GM12878 (cell line): ENCODE results near the gene PCDH7. TPM values are rescaled to one million over a fixed set of nuclear protein-coding genes. Genes with fewer than 3 reads are reported as not detected.

Experiments
- ATAC-seq: fragments of 200-7000 bp; cut with Tn5 transposase; 3 replicates; pipeline ENCODE4 v1.9.1; 2020; ENCODE audit warnings: mild to moderate bottlenecking, moderate library complexity
- BruUV-seq: library from RNA; stranded (reverse); fragments of 400-500 nt; replicated peaks from 2 replicates; lab custom pipeline; 2021; lab: Mats Ljungman, UMichigan
- CTCF ChIA-PET: fragments of 300-600 bp; sonication (Branson Sonifier 250); formaldehyde crosslinking; extraction: SDS; loops from one replicate; lab custom pipeline; 2021; ENCODE audit warnings: inconsistent platforms; lab: Yijun Ruan, JAX
- POLR2A ChIA-PET: fragments of 350-600 bp; formaldehyde crosslinking; extraction: SDS; loops from one replicate; lab custom pipeline; 2021; ENCODE audit warnings: inconsistent platforms; lab: Charles Lee
- RAD21 ChIA-PET: fragments of 300-600 bp; sonication (Branson Sonifier 250); formaldehyde crosslinking; loops from one replicate; lab custom pipeline; 2023; ENCODE audit warnings: antibody characterized with exemption; ENCODE audit not compliant: unreplicated experiment; lab: Charles Lee
- SMC1A ChIA-PET: fragments of 300-600 bp; sonication (Branson Sonifier 250); formaldehyde crosslinking; loops from one replicate; lab custom pipeline; 2023; ENCODE audit not compliant: unreplicated experiment, uncharacterized antibody; lab: Charles Lee
- DNase-seq: peaks from one replicate; pipeline ENCODE4 v3.0.0-alpha.2; 2011; ENCODE audit warnings: low read depth, low spot score
- FAIRE-seq: peaks from 3 replicates; lab custom pipeline; 2011; peaks lifted over from hg19 to GRCh38; lab: Jason Lieb, UNC
- H2AFZ ChIP-seq: 2 replicates; pipeline ENCODE4 v1.6.0; 2011; ENCODE audit warnings: low read depth, low read length, control low read depth; ENCODE audit not compliant: control insufficient read depth
- H3K27ac ChIP-seq: 2 replicates; pipeline ENCODE4 v1.5.1; 2011; ENCODE audit warnings: control low read depth; ENCODE audit not compliant: control insufficient read depth, insufficient read depth
- H3K27me3 ChIP-seq, 2 experiments: replicated peaks in 1 of 2; 2 replicates each; pipeline versions ENCODE4 v1.6.0 to v1.6.1; 2011; ENCODE audit warnings: low read length in 1 of 2; ENCODE audit not compliant: control insufficient read depth in 2 of 2, insufficient read depth in 2 of 2
- H3K36me3 ChIP-seq, 2 experiments: 2 replicates each; pipeline ENCODE4 v1.5.1; 2011; ENCODE audit warnings: low read length in 1 of 2; ENCODE audit not compliant: control insufficient read depth in 2 of 2, insufficient read depth in 2 of 2
- H3K4me1 ChIP-seq: 2 replicates; pipeline ENCODE4 v1.6.1; 2011; ENCODE audit warnings: mild to moderate bottlenecking, low read length, moderate library complexity, mixed read lengths; ENCODE audit not compliant: control insufficient read depth, insufficient read depth
- H3K4me2 ChIP-seq: 2 replicates; pipeline ENCODE4 v1.6.0; 2011; ENCODE audit warnings: control low read depth; ENCODE audit not compliant: control insufficient read depth, insufficient read depth
- H3K4me3 ChIP-seq: fragments of 200-600 bp; sonication (generic); 2 replicates; pipeline ENCODE4 v1.5.1; 2016
- H3K79me2 ChIP-seq: 2 replicates; pipeline ENCODE4 v1.6.0; 2011; ENCODE audit warnings: low read length; ENCODE audit not compliant: control insufficient read depth, insufficient read depth
- H3K9ac ChIP-seq: 2 replicates; pipeline ENCODE4 v1.8.0; 2011; ENCODE audit warnings: low read length, control low read depth, mixed read lengths; ENCODE audit not compliant: control insufficient read depth, insufficient read depth
- H3K9me3 ChIP-seq: replicated peaks from 3 replicates; pipeline ENCODE4 v1.5.1; 2011; ENCODE audit warnings: mild to moderate bottlenecking, low read length; ENCODE audit not compliant: control insufficient read depth, insufficient read depth
- H4K20me1 ChIP-seq: 2 replicates; pipeline ENCODE4 v1.6.0; 2011; ENCODE audit not compliant: control insufficient read depth, insufficient read depth
- ASH2L ChIP-seq: fragments of 300-600, 200-600 bp; sonication (generic); IDR thresholded peaks from 2 replicates; pipeline ENCODE4 v1.6.1; 2017; ENCODE audit warnings: low read depth, mild to moderate bottlenecking, borderline replicate concordance
- BCLAF1 ChIP-seq: fragments of 450-650 bp; IDR thresholded peaks from 2 replicates; pipeline ENCODE4 v1.6.1; 2017; ENCODE audit warnings: antibody characterized with exemption, mild to moderate bottlenecking, moderate library complexity
- CBX5 ChIP-seq: sonication (generic); IDR thresholded peaks from 2 replicates; pipeline ENCODE4 v1.6.1; 2016; ENCODE audit warnings: low read depth, moderate library complexity, mild to moderate bottlenecking, inconsistent platforms
- ELK1 ChIP-seq: IDR thresholded peaks from 2 replicates; pipeline ENCODE4 v1.6.1; 2012; ENCODE audit warnings: low read depth, low read length, improper control_type of control experiment
- ETV6 ChIP-seq, 2 experiments: fragments of 450-650 bp in 1 of 2; IDR thresholded peaks in 1 of 2; conservative IDR thresholded peaks in 1 of 2; 2 replicates each; pipeline ENCODE4 v1.6.1; 2014; ENCODE audit warnings: antibody characterized with exemption in 1 of 2, borderline replicate concordance in 1 of 2, low read depth in 1 of 2, mild to moderate bottlenecking in 1 of 2, moderate library complexity in 1 of 2
- IKZF1 ChIP-seq: fragments of 450-650 bp; conservative IDR thresholded peaks from 2 replicates; pipeline ENCODE4 v1.6.1; 2017; ENCODE audit warnings: antibody characterized with exemption, mild to moderate bottlenecking
- KDM1A ChIP-seq: fragments of 200-600 bp; sonication (generic); IDR thresholded peaks from 2 replicates; pipeline ENCODE4 v1.6.1; 2016; ENCODE audit warnings: borderline replicate concordance
- MEF2A ChIP-seq: IDR thresholded peaks from 2 replicates; pipeline ENCODE4 v1.6.1; 2011; ENCODE audit warnings: low read depth, mild to moderate bottlenecking, low read length, moderate library complexity; ENCODE audit not compliant: insufficient read depth
- NFXL1 ChIP-seq: fragments of 450-650 bp; IDR thresholded peaks from 2 replicates; pipeline ENCODE4 v1.6.1; 2017; ENCODE audit warnings: antibody characterized with exemption, mild to moderate bottlenecking, borderline replicate concordance
- RFX5 ChIP-seq: IDR thresholded peaks from 2 replicates; pipeline ENCODE4 v1.6.1; 2011; ENCODE audit warnings: low read depth, low read length, improper control_type of control experiment
- SMAD1 ChIP-seq: fragments of 450-650 bp; IDR thresholded peaks from 2 replicates; pipeline ENCODE4 v1.6.1; 2018; ENCODE audit warnings: mild to moderate bottlenecking, low read depth; ENCODE audit not compliant: partially characterized antibody
- TCF12 ChIP-seq: IDR thresholded peaks from 2 replicates; pipeline ENCODE4 v1.6.1; 2011; ENCODE audit warnings: low read depth, mild to moderate bottlenecking, low read length
- ZNF217 ChIP-seq: fragments of 450-650 bp; IDR thresholded peaks from 2 replicates; pipeline ENCODE4 v1.6.1; 2017; ENCODE audit warnings: antibody characterized with exemption, mild to moderate bottlenecking
- ZNF274 ChIP-seq: IDR thresholded peaks from one replicate; pipeline ENCODE4 v1.8.0; 2011; ENCODE audit not compliant: insufficient read length, insufficient read depth
- WGBS: methylation state at CpG from one replicate; pipeline ENCODE4 v1.1.6; 2016; ENCODE audit warnings: low lambda C conversion rate; ENCODE audit not compliant: insufficient replicate concordance, insufficient coverage; ENCODE audit errors: missing lambda C conversion rate; 5-methylcytosine and 5-hydroxymethylcytosine counted together
- in situ Hi-C: fragments of 300-500 bp; cut with MboI; formaldehyde crosslinking; loops from 9 replicates; pipeline ENCODE4 v1.14.3; 2018; ENCODE audit warnings: mixed read lengths
- intact Hi-C: fragments of 100-400 bp; cut with micrococcal nuclease; formaldehyde crosslinking; loops from one replicate; pipeline ENCODE4 v1.14.2; 2022; ENCODE audit not compliant: unreplicated experiment
- polyA plus RNA-seq, 11 experiments: library from polyadenylated mRNA; depleted of rRNA in 4 of 11; unstranded in 6 of 11; stranded (reverse) in 5 of 11; fragments of >200 nt; fragmentation: Nextera tagmentation in 4 of 11; fragmentation: Illumina TruSeq in 1 of 11; extraction: Ambion mirVana in 4 of 11; extraction: Trizol in 1 of 11; gene quantifications; 1 replicate in 1 of 11; 2 replicates in 10 of 11; pipeline versions ENCODE4 v1.2.1 to v1.2.3, GENCODE V29; 2011 to 2016; ENCODE audit warnings: inconsistent platforms in 2 of 11, missing spikeins in 2 of 11, low read depth in 1 of 11
- total RNA-seq, 4 experiments: library from RNA; depleted of rRNA in 3 of 4; stranded (reverse); fragments of >200 nt in 3 of 4; fragmentation: Illumina TruSeq in 1 of 4; extraction: Trizol in 1 of 4; gene quantifications; 2 replicates each; pipeline versions ENCODE4 v1.2.1 to v1.2.3, GENCODE V29; 2013 to 2021
- TF ChIP-seq, protein P1 (sequence below): fragments of 450-650 bp; formaldehyde crosslinking; IDR thresholded peaks from 2 replicates; pipeline ENCODE4 v1.4.0; 2022; ENCODE audit warnings: mild to moderate bottlenecking, moderate library complexity

The PCDH7 gene
- total and polyA plus RNA-seq, 10 of the 15 experiments (the other 5 are each of a cell fraction or from before 2014, with no cell fraction given), result 0.02 to 0.06 (median 0.03) TPM; not detected in 7

GRCh38 chr4:30726090-30726675, 6.0 kb downstream of the PCDH7 start:
- H3K4me3 ChIP-seq, result no peak overlapping the region
- in situ Hi-C loops, result no loop called here
- no peak for FAIRE-seq
- no peak overlapping the region for H3K4me2 ChIP-seq
- ChIA-PET RAD21 (no interaction called here), POLR2A (no interaction called here), SMC1A (no interaction called here), CTCF (no interaction called here)
- H3K9ac ChIP-seq, result no peak overlapping the region
- no peaks in the 10 kb centered on the region for H3K4me1 ChIP-seq
- TF ChIP-seq BCLAF1 (no peak), ASH2L (no peak), ETV6 (conservative IDR thresholded peaks at IDR 0.05 in 1 of 2, IDR thresholded peaks at IDR 0.05 in 1 of 2; ENCODE audit: borderline replicate concordance in 1 of 2, low read depth in 1 of 2) (no peak), TCF12 (no peak), CBX5 (no peak), ZNF274 (no peak), MEF2A (no peak), NFXL1 (no peak), ELK1 (no peak), IKZF1 (no peak), SMAD1 (no peak), RFX5 (no peak), ZNF217 (no peak), KDM1A (no peak)
- TF ChIP-seq, protein P1, sequence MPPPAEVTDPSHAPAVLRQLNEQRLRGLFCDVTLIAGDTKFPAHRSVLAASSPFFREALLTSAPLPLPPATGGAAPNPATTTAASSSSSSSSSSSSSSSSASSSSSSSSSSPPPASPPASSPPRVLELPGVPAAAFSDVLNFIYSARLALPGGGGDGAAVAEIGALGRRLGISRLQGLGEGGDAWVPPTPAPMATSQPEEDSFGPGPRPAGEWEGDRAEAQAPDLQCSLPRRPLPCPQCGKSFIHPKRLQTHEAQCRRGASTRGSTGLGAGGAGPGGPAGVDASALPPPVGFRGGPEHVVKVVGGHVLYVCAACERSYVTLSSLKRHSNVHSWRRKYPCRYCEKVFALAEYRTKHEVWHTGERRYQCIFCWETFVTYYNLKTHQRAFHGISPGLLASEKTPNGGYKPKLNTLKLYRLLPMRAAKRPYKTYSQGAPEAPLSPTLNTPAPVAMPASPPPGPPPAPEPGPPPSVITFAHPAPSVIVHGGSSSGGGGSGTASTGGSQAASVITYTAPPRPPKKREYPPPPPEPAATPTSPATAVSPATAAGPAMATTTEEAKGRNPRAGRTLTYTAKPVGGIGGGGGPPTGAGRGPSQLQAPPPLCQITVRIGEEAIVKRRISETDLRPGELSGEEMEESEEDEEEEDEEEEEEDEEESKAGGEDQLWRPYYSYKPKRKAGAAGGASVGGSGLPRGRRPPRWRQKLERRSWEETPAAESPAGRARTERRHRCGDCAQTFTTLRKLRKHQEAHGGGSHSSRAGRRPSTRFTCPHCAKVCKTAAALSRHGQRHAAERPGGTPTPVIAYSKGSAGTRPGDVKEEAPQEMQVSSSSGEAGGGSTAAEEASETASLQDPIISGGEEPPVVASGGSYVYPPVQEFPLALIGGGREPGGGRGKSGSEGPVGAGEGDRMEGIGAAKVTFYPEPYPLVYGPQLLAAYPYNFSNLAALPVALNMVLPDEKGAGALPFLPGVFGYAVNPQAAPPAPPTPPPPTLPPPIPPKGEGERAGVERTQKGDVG (CRISPR knock-in tag), result no peak
- no peak for ATAC-seq
- no TSS peak for BruUV-seq
- H2AFZ ChIP-seq, result no peak overlapping the region
- no peaks in the 10 kb centered on the region; the same call in 2 of the 3 replicates for H3K9me3 ChIP-seq
- H3K79me2 ChIP-seq, result no peaks in the 10 kb centered on the region
- no peak overlapping the region for H3K27ac ChIP-seq
- no peaks in the 10 kb centered on the region for H3K36me3 ChIP-seq
- 0% methylated on average over 2 of the region's 2 CpGs for WGBS
- H4K20me1 ChIP-seq, result no peaks in the 10 kb centered on the region
- intact Hi-C loops, result no loop called here
- peaks cover 0 to 2% of the 10 kb centered on the region in 2 experiments; a peak in 1 of 4 replicates for H3K27me3 ChIP-seq
- DNase-seq, result no peak
